Activated T-cell treated with anti-CD3 and anti-CD28 coated beads for 48 hours (primary cell): Measurements from ENCODE around the gene GPR89A.
A peak's percentile ranks its signal among the peaks of the same experiment; 100 is the strongest.
"Not testable (repeated sequence)": the region's sequence is repeated elsewhere in the genome, so short reads cannot be mapped to it uniquely, and the experiment has no call there.

Experiments used
- DNase-seq: peaks from one replicate; pipeline ENCODE4 v3.0.0-alpha.2; 2020; ENCODE audit warnings: low read depth

Gene GPR89A

GRCh38 chr1:145607833-145608733 lies at the start of gene GPR89A:
GPR89A (plus strand) TSS chr1:145607988; CDS start chr1:145608134, 146 bp downstream.
- peak; percentile 96 for DNase-seq

GRCh38 chr1:145586820-145587219 lies 21.0 kb upstream of the GPR89A start:
- not testable (repeated sequence) for DNase-seq

GRCh38 chr1:145590806-145591205 lies 17.0 kb upstream of the GPR89A start:
- DNase-seq, result peak; percentile 30

- DNase-seq, result not testable (repeated sequence)
Measured at GRCh38 chr1:145592347-145592746, 15.4 kb upstream of the GPR89A start.

- not testable (repeated sequence) for DNase-seq
Measured at GRCh38 chr1:145595421-145595820, 12.4 kb upstream of the GPR89A start.

GRCh38 chr1:145596236-145596635 lies 11.6 kb upstream of the GPR89A start:
- DNase-seq, result not testable (repeated sequence)

- DNase-seq, result not testable (repeated sequence)
Measured at GRCh38 chr1:145599426-145599825, 8.4 kb upstream of the GPR89A start.

- no peak for DNase-seq
Measured at GRCh38 chr1:145601593-145601992, 6.2 kb upstream of the GPR89A start.

- DNase-seq, result not testable (repeated sequence)
Measured at GRCh38 chr1:145606840-145607239, 948 bp upstream of the GPR89A start.

GRCh38 chr1:145607289-145607688 lies 499 bp upstream of the GPR89A start:
- DNase-seq, result not testable (repeated sequence)

- DNase-seq, result not testable (repeated sequence)
Measured at GRCh38 chr1:145610744-145611143, 3.0 kb downstream of the GPR89A start.

- DNase-seq, result not testable (repeated sequence)
Measured at GRCh38 chr1:145620073-145620472, 12.3 kb downstream of the GPR89A start.

GRCh38 chr1:145622177-145622576 lies 14.4 kb downstream of the GPR89A start:
- not testable (repeated sequence) for DNase-seq

GRCh38 chr1:145636237-145636636 lies 28.4 kb downstream of the GPR89A start:
- not testable (repeated sequence) for DNase-seq

GRCh38 chr1:145641886-145642285 lies 34.1 kb downstream of the GPR89A start:
- not testable (repeated sequence) for DNase-seq

GRCh38 chr1:145643990-145644389 lies 36.2 kb downstream of the GPR89A start:
- not testable (repeated sequence) for DNase-seq

- not testable (repeated sequence) for DNase-seq
Measured at GRCh38 chr1:145656245-145656943, 48.6 kb downstream of the GPR89A start.

GRCh38 chr1:145662502-145662901 lies 54.7 kb downstream of the GPR89A start:
- not testable (repeated sequence) for DNase-seq

GRCh38 chr1:145665015-145665414 lies 57.2 kb downstream of the GPR89A start:
- not testable (repeated sequence) for DNase-seq

GRCh38 chr1:145670995-145671745 lies 63.4 kb downstream of the GPR89A start:
- not testable (repeated sequence) for DNase-seq

- not testable (repeated sequence) for DNase-seq
Measured at GRCh38 chr1:145673217-145673616, 65.4 kb downstream of the GPR89A start.

- DNase-seq, result not testable (repeated sequence)
Measured at GRCh38 chr1:145684858-145685257, 77.1 kb downstream of the GPR89A start.
